H9 (cell line): Measurements from ENCODE around the gene GRID1. TPM values are rescaled to one million over a fixed set of nuclear protein-coding genes. Genes with fewer than 3 reads are reported as not detected.

Experiments used
- DNase-seq: peaks from one replicate; pipeline ENCODE4 v3.0.0-alpha.2; 2017
- H2AFZ ChIP-seq: one replicate; pipeline ENCODE4 v1.6.1; 2013; ENCODE audit warnings: mild to moderate bottlenecking, low read length, control low read depth, moderate library complexity
- H2AK5ac ChIP-seq: 2 replicates; pipeline ENCODE4 v1.6.1; 2013; ENCODE audit warnings: low read length, control low read depth, mixed read lengths; ENCODE audit not compliant: insufficient read length
- H2BK120ac ChIP-seq: one replicate; pipeline ENCODE4 v1.6.1; 2013; ENCODE audit warnings: low read depth, mild to moderate bottlenecking, low read length, control low read depth, inconsistent platforms; ENCODE audit not compliant: poor library complexity, severe bottlenecking
- H2BK12ac ChIP-seq: 2 replicates; pipeline ENCODE4 v1.6.1; 2013; ENCODE audit warnings: low read length, control low read depth, mixed read lengths, low read depth; ENCODE audit not compliant: insufficient read length
- H2BK15ac ChIP-seq: 2 replicates; pipeline ENCODE4 v1.6.1; 2013; ENCODE audit warnings: low read depth, low read length, control low read depth
- H2BK20ac ChIP-seq: one replicate; pipeline ENCODE4 v1.6.1; 2013; ENCODE audit warnings: low read depth, mild to moderate bottlenecking, low read length, control low read depth, inconsistent platforms; ENCODE audit not compliant: poor library complexity, severe bottlenecking
- H2BK5ac ChIP-seq: 2 replicates; pipeline ENCODE4 v1.6.1; 2013; ENCODE audit warnings: low read length, control low read depth, mixed read lengths; ENCODE audit not compliant: insufficient read length
- H3K14ac ChIP-seq: 2 replicates; pipeline ENCODE4 v1.6.1; 2013; ENCODE audit warnings: low read length, control low read depth; ENCODE audit not compliant: insufficient read depth
- H3K18ac ChIP-seq: 2 replicates; pipeline ENCODE4 v1.6.1; 2013; ENCODE audit warnings: low read depth, mild to moderate bottlenecking, mixed read lengths, low read length, control low read depth; ENCODE audit not compliant: insufficient read length
- H3K23ac ChIP-seq: 2 replicates; pipeline ENCODE4 v1.6.1; 2013; ENCODE audit warnings: low read length, control low read depth, mixed read lengths, low read depth; ENCODE audit not compliant: insufficient read length
- H3K23me2 ChIP-seq: 2 replicates; pipeline ENCODE4 v1.6.1; 2013; ENCODE audit warnings: low read depth, mild to moderate bottlenecking, mixed read lengths, low read length, control low read depth; ENCODE audit not compliant: insufficient read length, poor library complexity, severe bottlenecking
- H3K27ac ChIP-seq: 2 replicates; pipeline ENCODE4 v1.5.1; 2013; ENCODE audit warnings: low read length, control low read depth, mixed read lengths, low read depth; ENCODE audit not compliant: insufficient read length
- H3K27me3 ChIP-seq: 2 replicates; pipeline ENCODE4 v1.6.1; 2013; ENCODE audit warnings: low read length, control low read depth, inconsistent platforms; ENCODE audit not compliant: insufficient read depth
- H3K4ac ChIP-seq: 2 replicates; pipeline ENCODE4 v1.6.1; 2013; ENCODE audit warnings: low read depth, mild to moderate bottlenecking, control low read depth, inconsistent platforms, low read length, moderate library complexity
- H3K4me1 ChIP-seq: 2 replicates; pipeline ENCODE4 v1.6.1; 2013; ENCODE audit warnings: low read length, control low read depth, inconsistent platforms; ENCODE audit not compliant: insufficient read depth
- H3K4me2 ChIP-seq: 2 replicates; pipeline ENCODE4 v1.6.1; 2013; ENCODE audit warnings: low read length, control low read depth, mixed read lengths; ENCODE audit not compliant: insufficient read length, insufficient read depth
- H3K56ac ChIP-seq: 2 replicates; pipeline ENCODE4 v1.6.1; 2013; ENCODE audit warnings: low read depth, mild to moderate bottlenecking, mixed read lengths, low read length, control low read depth; ENCODE audit not compliant: insufficient read length
- H3K79me1 ChIP-seq: 2 replicates; pipeline ENCODE4 v1.6.1; 2013; ENCODE audit warnings: low read depth, mild to moderate bottlenecking, moderate library complexity, low read length, control low read depth, inconsistent platforms; ENCODE audit not compliant: insufficient read depth, poor library complexity, severe bottlenecking
- H3K79me2 ChIP-seq: 2 replicates; pipeline ENCODE4 v1.6.1; 2013; ENCODE audit warnings: low read length, control low read depth, inconsistent platforms; ENCODE audit not compliant: insufficient read depth
- H3K9ac ChIP-seq: 2 replicates; pipeline ENCODE4 v1.6.1; 2013; ENCODE audit warnings: low read length, control low read depth, mixed read lengths; ENCODE audit not compliant: insufficient read length; ENCODE audit errors: extremely low read depth
- H3K9me3 ChIP-seq: one replicate; pipeline ENCODE4 v1.6.1; 2013; ENCODE audit warnings: low read depth, low read length, inconsistent platforms; ENCODE audit not compliant: control insufficient read depth
- H3T11ph ChIP-seq: one replicate; pipeline ENCODE4 v1.6.1; 2013; ENCODE audit warnings: mild to moderate bottlenecking, low read length, control low read depth, inconsistent platforms
- H4K20me1 ChIP-seq: one replicate; pipeline ENCODE4 v1.6.1; 2013; ENCODE audit not compliant: control insufficient read depth, insufficient read length, insufficient read depth
- H4K5ac ChIP-seq: 2 replicates; pipeline ENCODE4 v1.6.1; 2013; ENCODE audit warnings: low read depth, mild to moderate bottlenecking, mixed read lengths, low read length, control low read depth; ENCODE audit not compliant: insufficient read length
- H4K8ac ChIP-seq: replicated peaks from 2 replicates; pipeline ENCODE4 v1.6.1; 2013; ENCODE audit warnings: low read length, control low read depth, mixed read lengths, low read depth; ENCODE audit not compliant: insufficient read length
- H4K91ac ChIP-seq: 2 replicates; pipeline ENCODE4 v1.6.1; 2013; ENCODE audit warnings: low read depth, mild to moderate bottlenecking, moderate library complexity, mixed read lengths, low read length, control low read depth; ENCODE audit not compliant: insufficient read length
- H3K27ac Mint-ChIP-seq, 3 experiments: 2 replicates in 2 of 3; 3 replicates in 1 of 3; pipeline ENCODE4 v1.8.0; 2020 to 2021; ENCODE audit warnings: mixed read lengths in 3 of 3, mild to moderate bottlenecking in 1 of 3, moderate library complexity in 1 of 3
- H3K27me3 Mint-ChIP-seq: 2 replicates; pipeline ENCODE4 v1.8.0; 2021; ENCODE audit warnings: low read depth, mild to moderate bottlenecking, moderate library complexity, mixed read lengths
- H3K36me3 Mint-ChIP-seq, 3 experiments: 2 replicates in 2 of 3; 3 replicates in 1 of 3; pipeline ENCODE4 v1.8.0; 2020 to 2021; ENCODE audit warnings: low read depth in 3 of 3, mixed read lengths in 3 of 3; ENCODE audit not compliant: insufficient read depth in 1 of 3
- H3K4me1 Mint-ChIP-seq, 2 experiments: 2 replicates each; pipeline ENCODE4 v1.8.0; 2020; ENCODE audit warnings: mixed read lengths in 2 of 2
- H3K4me3 Mint-ChIP-seq, 2 experiments: 2 replicates in 1 of 2; 3 replicates in 1 of 2; pipeline ENCODE4 v1.8.0; 2020 to 2021; ENCODE audit warnings: mild to moderate bottlenecking in 2 of 2, mixed read lengths in 2 of 2, moderate library complexity in 1 of 2
- H3K9me3 Mint-ChIP-seq, 2 experiments: 2 replicates in 1 of 2; 3 replicates in 1 of 2; pipeline ENCODE4 v1.8.0; 2020; ENCODE audit warnings: mild to moderate bottlenecking in 2 of 2, mixed read lengths in 2 of 2, moderate library complexity in 1 of 2
- CTCF ChIP-seq: fragments of 200-600 bp; sonication (generic); conservative IDR thresholded peaks from 3 replicates; pipeline ENCODE4 v1.8.0; 2021; ENCODE audit warnings: antibody characterized with exemption, mild to moderate bottlenecking
- WGBS: extraction: QIAGEN DNeasy Blood & Tissue Kit; methylation state at CpG from one replicate; pipeline ENCODE4 v1.1.7; 2013; ENCODE audit warnings: missing lambda C conversion rate, low lambda C conversion rate, mixed read lengths; ENCODE audit not compliant: insufficient read length; ENCODE audit errors: extremely low coverage; 5-methylcytosine and 5-hydroxymethylcytosine counted together
- total RNA-seq: library from RNA; stranded (reverse); gene quantifications from 2 replicates; pipeline ENCODE4 v1.2.1, GENCODE V29; 2021

The GRID1 gene
- total RNA-seq, 1 experiment from 2014 or later = 0.35 TPM

GRCh38 chr10:86306628-86307278, 59.8 kb downstream of the GRID1 start:
- H2BK5ac ChIP-seq = no peak overlapping the region
- no peak overlapping the region for H3K4me3 Mint-ChIP-seq
- H3K79me2 ChIP-seq = no peaks in the 10 kb centered on the region

More at GRCh38 chr10:86306628-86307278, 59.8 kb downstream of the GRID1 start:
- Histone ChIP-seq H2AFZ (no peak overlapping the region), H3K9ac (no peak overlapping the region), H4K91ac (no peak overlapping the region), H3K27ac (no peak overlapping the region), H2BK12ac (no peak overlapping the region), H3K23me2 (no peaks in the 10 kb centered on the region), H2BK120ac (no peak overlapping the region), H3K14ac (no peak overlapping the region), H4K8ac (no peak overlapping the region), H3K4ac (no peak overlapping the region), H2AK5ac (no peak overlapping the region), H3K56ac (no peak overlapping the region), H3K27me3 (no peaks in the 10 kb centered on the region), H3K79me1 (no peaks in the 10 kb centered on the region), H3T11ph (no peak overlapping the region), H4K5ac (no peak overlapping the region), H2BK15ac (no peak overlapping the region), H3K23ac (no peak overlapping the region), H4K20me1 (no peaks in the 10 kb centered on the region), H3K4me2 (no peak overlapping the region), H3K18ac (no peak overlapping the region), H2BK20ac (no peak overlapping the region), H3K4me1 (no peaks in the 10 kb centered on the region), H3K9me3 (no peaks in the 10 kb centered on the region)
- no peaks in the 10 kb centered on the region for H3K36me3 Mint-ChIP-seq
- no peak for DNase-seq
- no CpG with 5 or more reads among the region's 6 CpGs for WGBS
- TF ChIP-seq CTCF = no peak
- H3K9me3 Mint-ChIP-seq = no peaks in the 10 kb centered on the region; a peak in 1 of 5 replicates
- H3K27ac Mint-ChIP-seq = no peak overlapping the region
- peaks cover 20% of the 10 kb centered on the region for H3K27me3 Mint-ChIP-seq
- H3K4me1 Mint-ChIP-seq = peaks cover 3 to 7% of the 10 kb centered on the region in 2 experiments; a peak in 3 of 4 replicates
